GM23338 (cell line): ENCODE data around the gene DNAJC4.

Experiments used
- CREB1 ChIP-seq: fragments of 250-450 bp; sonication (Bioruptor Pico); IDR thresholded peaks from 2 replicates; pipeline ENCODE4 v1.5.0; 2020; ENCODE audit warnings: low read depth, mild to moderate bottlenecking, moderate library complexity
- REST ChIP-seq: IDR thresholded peaks from one replicate; pipeline ENCODE4 v1.6.1; 2018; ENCODE audit warnings: antibody characterized with exemption; ENCODE audit not compliant: unreplicated experiment

- TF ChIP-seq CREB1 (CRISPR knock-in tag): no peak; the same call in 1 of the 2 replicates
- TF ChIP-seq REST: no peak
Observed at GRCh38 chr11:64246871-64247728, 16.8 kb downstream of the DNAJC4 start, which contains the start of gene PPP1R14B.
